ENCODE results near the gene LHX3. TPM values are rescaled to one million over a fixed set of nuclear protein-coding genes. Genes with fewer than 3 reads are reported as not detected.

Gene LHX3
- total and polyA plus RNA-seq, 2 of the 8 experiments (the other 6 are each of a cell fraction or from before 2014, with no cell fraction given) = 0.02 TPM; not detected in 1

- TF ChIP-seq CHD7 (IDR thresholded peaks at IDR 0.05; ENCODE audit: insufficient replicate concordance, low read length) (no peak), HDAC2 (IDR thresholded peaks at IDR 0.05; ENCODE audit: borderline replicate concordance in 1 of 2, low read depth in 2 of 2, low read length in 2 of 2) (no peak), RAD21 (IDR thresholded peaks at IDR 0.05 in 1 of 2, conservative IDR thresholded peaks at IDR 0.05 in 1 of 2; ENCODE audit: low read depth in 2 of 2, low read length in 2 of 2) (no peak), HDAC6 (IDR thresholded peaks at IDR 0.05; ENCODE audit: low read depth, low read length) (no peak), MAFK (IDR thresholded peaks at IDR 0.05; ENCODE audit: low read depth, low read length) (no peak)
Observed at GRCh38 chr9:136196404-136197083, 8.4 kb downstream of the LHX3 start (continued).

Data from H1 (cell line).